Erythroblast (primary cell): ENCODE results near the gene UAP1L1.

Experiments
- GATA1 ChIP-seq: IDR thresholded peaks from 2 replicates; pipeline ENCODE4 v1.6.1; 2011; ENCODE audit warnings: low read depth, mild to moderate bottlenecking, control low read depth, low read length, moderate library complexity
- POLR2A ChIP-seq: IDR thresholded peaks from 2 replicates; pipeline ENCODE4 v1.6.1; 2011; ENCODE audit warnings: mild to moderate bottlenecking, low read length

DNA sequence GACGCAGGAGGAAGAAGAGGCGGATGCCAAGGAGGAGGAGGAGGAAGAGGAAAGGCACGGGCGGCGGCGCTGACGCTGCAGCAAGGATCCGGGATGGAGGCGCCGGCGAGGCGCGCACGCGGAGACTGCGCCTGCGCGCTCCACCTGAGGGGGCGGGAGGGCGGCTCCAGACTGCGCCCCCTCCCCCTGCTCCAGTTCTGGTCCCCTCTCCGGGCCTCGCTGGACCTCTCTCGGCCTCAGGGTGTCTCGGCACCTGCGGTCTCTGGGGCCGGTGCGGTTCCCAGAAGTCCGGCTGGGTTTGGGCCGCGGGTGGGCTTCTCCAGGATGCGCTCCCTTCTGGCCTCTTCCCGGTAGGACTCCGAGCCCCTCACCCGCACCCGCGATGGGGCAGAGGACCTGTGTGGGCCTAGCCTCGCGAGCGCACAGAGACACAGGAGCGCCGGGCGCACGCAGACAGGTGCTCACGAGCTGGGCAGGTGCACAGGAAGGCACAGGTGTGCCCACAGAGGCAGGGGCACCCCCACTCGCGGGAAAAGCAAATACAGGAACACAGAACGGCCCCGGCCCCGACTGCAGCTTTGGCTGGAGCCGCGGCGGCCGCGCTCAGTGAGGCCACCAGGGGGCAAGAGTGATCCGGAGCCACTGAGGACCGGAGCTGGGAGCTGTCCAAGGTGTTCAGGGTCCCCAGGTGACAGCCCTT, 31.1 kb upstream of the UAP1L1 start, which contains the start of gene NPDC1:
- TF ChIP-seq POLR2A (no peak), GATA1 (no peak)
